ENCODE results near the gene TRPC5OS.

GRCh38 chrX:111848541-111848940, 27.4 kb upstream of the TRPC5OS start:
- TF ChIP-seq, protein P1, sequence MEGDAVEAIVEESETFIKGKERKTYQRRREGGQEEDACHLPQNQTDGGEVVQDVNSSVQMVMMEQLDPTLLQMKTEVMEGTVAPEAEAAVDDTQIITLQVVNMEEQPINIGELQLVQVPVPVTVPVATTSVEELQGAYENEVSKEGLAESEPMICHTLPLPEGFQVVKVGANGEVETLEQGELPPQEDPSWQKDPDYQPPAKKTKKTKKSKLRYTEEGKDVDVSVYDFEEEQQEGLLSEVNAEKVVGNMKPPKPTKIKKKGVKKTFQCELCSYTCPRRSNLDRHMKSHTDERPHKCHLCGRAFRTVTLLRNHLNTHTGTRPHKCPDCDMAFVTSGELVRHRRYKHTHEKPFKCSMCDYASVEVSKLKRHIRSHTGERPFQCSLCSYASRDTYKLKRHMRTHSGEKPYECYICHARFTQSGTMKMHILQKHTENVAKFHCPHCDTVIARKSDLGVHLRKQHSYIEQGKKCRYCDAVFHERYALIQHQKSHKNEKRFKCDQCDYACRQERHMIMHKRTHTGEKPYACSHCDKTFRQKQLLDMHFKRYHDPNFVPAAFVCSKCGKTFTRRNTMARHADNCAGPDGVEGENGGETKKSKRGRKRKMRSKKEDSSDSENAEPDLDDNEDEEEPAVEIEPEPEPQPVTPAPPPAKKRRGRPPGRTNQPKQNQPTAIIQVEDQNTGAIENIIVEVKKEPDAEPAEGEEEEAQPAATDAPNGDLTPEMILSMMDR (optimal IDR thresholded peaks at IDR 0.05 in 1 of 3, IDR thresholded peaks at IDR 0.05 in 1 of 3, conservative IDR thresholded peaks at IDR 0.05 in 1 of 3; ENCODE audit: extremely low read depth in 1 of 3, insufficient read depth in 2 of 3, low read length in 3 of 3) = no peak
- TF ChIP-seq EZH2 (IDR thresholded peaks at IDR 0.05; ENCODE audit: low read length) = no peak
